Measurements from ENCODE around the gene FUZ.
A peak's percentile ranks its signal among the peaks of the same experiment; 100 is the strongest.

The FUZ gene, protein sequence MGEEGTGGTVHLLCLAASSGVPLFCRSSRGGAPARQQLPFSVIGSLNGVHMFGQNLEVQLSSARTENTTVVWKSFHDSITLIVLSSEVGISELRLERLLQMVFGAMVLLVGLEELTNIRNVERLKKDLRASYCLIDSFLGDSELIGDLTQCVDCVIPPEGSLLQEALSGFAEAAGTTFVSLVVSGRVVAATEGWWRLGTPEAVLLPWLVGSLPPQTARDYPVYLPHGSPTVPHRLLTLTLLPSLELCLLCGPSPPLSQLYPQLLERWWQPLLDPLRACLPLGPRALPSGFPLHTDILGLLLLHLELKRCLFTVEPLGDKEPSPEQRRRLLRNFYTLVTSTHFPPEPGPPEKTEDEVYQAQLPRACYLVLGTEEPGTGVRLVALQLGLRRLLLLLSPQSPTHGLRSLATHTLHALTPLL

DNA sequence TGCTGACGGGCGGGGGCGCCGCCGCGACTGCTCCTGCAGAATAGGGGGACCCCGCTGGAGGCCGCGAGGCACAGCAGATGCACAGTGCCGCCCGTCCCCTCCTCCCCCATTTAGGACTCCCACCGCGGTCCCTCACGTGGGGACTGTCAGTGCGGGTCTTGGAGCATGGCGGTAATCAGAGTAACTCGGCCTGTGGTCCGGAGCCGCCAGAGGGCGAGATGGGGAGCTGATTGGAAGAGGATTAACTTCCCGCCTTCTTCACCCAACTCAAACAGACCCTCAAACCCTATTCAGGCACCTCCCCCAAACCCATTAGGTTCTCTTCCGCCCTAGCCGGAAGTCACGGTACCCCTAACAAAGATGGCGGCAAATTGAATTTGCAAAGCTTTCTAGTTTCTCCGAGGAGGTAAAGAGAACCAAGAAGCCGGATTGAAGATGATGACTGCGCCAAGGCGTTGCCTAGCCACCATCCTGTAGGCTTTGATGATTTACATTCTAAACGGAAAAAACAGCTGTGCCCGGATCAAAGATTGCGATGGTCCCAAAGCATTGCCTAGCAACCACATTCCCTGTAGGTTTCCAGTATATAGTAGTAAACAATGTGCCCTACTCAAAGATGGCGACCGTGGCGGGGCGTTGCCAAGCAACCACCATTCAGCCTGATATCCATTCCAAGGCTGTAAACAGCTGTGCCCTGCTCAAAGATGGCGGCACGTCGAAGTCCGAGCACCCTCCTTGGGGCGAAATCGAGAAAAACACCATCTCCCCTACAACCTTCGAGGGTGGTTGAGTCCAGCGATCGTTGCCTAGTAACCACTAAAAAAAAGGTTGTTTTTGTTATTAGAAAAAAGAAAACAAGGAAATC is at the start of gene FUZ:
Gene FUZ, minus strand, starts transcription at position 296 of the 865 bp plus-strand sequence. Its CDS starts 186 bp downstream, at position 110.
- peak; percentile 100 for DNase-seq

DNA sequence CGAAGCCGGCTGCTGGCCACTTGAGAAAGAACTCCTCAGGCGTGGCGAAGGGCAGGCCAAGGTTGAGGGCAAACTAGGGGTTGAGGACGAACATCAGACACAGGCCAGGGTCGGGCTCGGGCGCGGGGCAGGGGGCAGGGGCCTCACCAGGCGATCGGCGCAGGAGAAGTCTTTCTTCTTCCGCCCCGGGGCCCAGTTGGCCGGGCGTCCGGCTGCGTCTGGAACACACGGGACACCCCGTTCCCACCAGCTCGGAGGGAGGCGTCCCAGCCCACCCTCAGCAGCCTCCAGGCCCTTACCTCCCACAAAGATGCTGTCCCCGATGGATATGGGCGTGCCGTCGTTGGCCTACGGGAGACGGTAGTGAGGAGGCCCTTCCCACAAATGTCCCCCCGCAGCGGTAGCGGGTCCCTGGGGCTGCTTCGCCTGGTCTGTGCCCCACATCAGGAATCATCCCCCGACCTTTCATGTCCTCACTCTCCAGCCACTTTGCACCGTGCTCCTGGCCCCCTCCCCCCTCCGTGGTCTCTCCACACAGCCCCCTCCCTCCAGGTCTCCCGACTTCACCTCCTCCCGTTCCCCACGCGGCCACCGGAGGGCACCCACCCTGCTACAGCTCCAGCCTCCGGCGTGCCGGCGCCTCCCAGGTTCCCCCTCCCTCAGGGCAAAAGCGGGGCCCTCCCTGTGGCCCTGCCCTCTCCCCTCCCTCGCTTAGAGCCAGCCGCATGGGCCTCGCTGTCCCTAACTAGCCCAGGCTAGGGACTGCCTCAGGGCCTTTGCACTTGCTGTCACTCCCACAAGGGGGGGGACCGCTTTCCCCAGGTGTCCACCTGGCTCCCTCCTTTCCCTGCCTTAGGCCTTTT is 49.5 kb upstream of the FUZ start:
- DNase-seq: no peak

DNA sequence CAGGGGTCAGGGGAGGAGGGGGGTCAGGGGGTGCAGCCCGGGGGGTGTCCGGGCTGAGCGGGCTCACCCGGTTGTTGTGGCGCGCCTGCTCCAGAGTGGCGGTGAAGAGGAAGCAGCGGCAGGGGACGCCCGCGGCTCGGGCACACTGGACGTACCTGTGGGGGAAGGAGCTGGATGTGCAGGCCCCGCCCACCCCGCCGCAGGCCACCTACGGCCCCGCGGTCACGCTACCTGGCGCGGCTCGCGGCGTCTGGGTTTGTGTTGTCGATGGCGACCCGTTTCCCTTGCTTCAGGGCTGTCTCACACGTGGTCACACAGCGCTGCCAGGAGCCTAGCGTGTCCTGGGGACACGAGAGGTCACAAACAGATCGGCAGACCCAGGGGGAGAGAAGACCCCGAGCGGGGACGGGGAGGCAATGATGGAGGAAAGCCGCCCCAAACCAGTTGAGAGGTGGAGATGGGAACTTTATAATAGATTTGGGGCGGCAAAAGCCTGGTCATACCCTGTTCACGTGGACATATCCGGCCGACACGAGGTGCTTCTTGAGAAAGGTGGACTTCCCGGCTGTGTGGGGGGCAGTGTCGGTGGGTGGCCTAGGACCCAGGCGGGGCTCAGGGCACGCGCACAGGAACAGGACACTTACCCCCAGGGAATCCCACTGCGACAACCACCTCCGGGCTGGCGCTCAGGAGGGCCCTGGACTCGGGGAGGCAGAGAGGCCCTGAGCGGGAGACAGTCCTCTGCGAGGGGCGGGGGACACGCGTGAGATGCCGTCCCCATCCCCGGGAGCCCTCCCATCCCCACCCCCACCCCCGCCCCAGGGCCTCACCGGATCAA is 48.7 kb upstream of the FUZ start:
- DNase-seq: no peak

DNA sequence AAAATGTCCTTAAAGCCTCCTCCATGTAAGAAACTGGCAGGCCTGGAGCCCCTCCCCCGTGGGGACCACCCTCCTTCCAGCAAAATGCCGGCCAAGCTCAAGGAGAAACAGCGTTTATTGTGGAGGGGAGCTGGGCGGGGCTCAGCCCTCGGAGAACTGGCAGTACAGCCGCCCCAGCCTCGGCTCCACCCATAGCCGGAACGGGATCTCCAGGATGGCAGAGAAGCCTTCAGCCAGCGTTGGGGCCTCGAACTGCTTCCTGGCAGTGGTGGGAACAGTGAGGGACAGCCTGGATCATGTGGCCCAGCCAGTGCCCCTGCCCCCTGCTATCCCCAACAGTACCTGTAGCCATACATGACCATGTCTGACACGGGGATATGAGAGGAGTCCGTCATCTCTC is 48.0 kb upstream of the FUZ start:
- DNase-seq: no peak

DNA sequence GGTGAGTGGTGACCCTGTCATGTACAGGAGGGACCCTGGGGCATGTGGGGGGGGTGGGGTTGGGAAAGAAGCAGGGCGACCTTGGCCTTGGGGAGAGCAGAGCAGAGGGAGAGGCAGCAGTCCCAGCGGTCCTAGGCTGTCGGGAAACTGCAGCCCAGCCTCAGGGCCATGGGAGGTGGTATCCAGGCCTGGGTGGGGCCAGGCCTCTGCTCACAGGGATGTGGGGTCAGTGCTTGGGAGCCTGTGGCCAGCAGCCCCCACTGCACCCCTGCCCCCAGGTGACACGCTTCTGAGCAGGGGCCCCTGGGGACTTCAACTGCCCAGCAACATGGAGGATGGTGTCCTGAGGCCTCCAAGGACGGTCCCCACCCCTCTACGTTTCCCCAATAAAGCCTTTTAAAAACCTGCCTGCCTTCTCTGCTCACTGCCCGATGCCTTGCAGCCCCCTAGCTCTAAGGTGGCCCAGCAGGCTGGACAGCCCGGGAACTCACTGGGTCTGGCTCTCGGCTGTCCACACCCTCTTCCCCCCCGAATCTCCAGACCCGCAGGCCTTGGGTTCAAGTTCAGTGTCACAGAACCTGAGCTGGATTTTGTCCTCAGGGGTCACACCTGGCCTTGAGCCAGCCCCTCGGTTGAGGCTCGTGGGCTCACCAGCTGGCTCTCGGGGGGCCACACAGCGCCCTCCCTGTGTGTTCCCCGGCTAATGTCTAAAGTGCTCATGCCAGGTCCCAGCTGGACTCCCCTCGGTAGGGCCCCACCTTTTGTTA is 47.4 kb upstream of the FUZ start:
- no peak for DNase-seq

DNA sequence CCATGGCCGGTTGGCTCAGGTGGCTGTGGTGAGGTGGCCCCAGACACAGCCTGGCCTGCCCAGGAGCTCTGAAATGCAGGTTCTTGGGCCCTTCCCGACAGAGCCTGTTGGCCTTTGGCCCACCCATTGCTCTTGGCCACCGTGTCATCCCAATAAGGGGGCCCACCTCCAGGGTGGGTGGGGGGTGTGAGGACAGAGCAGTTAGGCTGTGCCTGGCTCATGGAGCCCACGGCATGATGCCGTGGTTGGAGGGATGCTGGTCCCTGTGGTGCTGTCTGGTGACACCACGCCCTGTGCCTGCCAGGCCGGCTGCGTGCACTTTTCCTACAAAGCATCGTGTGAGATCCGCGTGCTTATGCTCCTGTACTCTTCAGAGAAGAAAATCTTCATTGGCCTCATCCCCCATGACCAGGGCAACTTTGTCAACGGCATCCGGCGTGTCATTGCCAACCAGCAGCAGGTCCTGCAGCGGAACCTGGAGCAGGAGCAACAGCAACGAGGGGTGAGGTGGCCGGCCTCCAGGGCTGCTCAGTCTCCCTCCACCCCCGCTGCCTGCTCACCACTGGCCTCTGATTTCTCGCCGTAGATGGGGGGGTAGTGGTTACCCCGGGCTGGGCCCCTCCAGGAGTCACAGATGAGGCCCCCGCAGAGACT is 46.7 kb upstream of the FUZ start:
- DNase-seq: no peak

DNA sequence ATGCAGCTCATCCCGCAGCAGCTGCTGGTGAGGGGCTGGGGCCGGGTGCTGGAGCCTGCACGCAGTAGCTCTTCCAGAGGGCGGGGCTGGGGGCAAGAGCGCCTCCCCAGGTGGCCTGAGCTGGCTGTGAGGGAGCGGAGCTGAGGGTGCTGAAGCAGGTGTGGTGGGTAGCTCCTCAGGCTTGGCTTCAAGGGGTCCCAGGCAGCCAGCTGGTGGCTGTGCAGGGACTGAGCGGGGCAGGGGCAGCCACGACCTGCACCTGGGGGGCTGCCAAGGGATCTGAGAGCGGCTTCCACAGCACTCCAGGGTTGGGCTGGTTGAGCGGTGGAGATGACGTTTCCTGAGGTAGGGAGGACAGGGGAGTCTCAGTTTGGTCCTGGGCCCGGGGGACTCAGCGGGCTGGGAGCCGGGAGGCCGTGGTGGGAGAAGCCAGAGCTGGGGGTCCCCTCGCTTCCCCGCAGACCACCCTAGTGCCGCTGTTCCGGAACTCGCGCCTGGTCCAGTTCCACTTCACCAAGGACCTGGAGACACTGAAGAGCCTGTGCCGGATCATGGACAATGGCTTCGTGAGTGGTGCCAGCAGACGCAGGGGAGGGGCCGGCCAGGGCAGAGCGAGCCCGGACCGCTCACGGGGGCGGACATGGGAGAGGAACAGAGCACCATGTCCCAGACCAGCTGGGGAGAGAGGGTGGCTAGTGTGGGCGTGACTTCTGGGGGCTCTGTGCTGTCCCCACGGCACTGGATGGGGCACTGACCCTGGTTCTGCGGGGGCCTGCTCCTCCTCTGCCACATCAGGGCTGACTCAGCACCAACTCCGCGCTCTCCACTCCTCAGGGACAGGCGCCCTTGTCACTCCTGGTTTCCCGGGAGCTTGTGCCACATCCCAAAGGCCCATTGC is 45.2 kb upstream of the FUZ start:
- no peak for DNase-seq

DNA sequence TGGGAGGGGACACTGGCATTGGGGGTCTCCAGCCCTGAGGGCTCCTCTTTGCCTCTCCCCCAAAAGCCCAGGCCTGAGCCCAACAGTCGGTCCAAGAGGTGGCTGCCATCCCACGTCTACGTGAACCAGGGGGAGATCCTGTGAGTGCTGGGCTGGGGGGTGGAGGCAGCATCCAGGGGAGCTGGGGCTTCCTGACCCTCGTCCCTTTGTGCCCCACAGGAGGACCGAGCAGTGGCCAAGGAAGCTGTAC is 44.7 kb upstream of the FUZ start:
- no peak for DNase-seq

DNA sequence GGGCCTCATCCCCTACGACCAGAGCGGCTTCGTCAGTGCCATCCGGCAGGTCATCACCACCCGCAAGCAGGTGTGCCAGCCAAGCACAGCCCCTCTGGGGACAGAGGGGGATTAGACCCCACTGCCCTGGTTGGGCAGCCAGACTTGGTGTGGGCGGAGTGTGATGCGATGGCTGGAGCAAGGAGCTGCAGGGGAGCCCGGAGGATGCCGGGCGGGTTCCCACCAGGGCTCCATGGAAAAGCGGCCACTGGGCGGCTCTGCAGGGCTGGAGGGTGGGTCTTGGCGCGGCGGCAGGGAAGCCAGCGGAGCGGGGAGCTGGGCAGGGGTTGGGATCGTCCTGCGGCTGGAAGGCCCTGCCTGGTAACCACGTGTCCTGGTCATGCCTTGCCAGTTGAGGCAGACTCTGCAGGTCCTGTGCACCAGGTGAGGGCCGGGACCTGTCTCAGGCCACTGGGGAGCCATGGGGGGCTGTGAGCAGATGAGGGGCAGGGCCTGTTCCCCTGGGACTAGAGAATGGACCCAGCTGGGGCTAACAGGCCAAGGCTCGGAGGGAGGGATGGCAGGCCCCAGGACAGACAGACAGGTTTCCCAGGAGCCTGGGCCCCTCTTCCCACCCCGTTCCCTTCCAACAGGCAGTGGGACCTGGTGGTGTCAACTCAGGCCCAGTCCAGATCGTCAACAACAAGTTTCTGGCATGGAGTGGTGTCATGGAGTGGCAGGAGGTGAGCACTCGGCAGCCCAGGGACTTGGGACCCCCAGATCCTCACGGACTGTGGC is 44.2 kb upstream of the FUZ start:
- no peak for DNase-seq

DNA sequence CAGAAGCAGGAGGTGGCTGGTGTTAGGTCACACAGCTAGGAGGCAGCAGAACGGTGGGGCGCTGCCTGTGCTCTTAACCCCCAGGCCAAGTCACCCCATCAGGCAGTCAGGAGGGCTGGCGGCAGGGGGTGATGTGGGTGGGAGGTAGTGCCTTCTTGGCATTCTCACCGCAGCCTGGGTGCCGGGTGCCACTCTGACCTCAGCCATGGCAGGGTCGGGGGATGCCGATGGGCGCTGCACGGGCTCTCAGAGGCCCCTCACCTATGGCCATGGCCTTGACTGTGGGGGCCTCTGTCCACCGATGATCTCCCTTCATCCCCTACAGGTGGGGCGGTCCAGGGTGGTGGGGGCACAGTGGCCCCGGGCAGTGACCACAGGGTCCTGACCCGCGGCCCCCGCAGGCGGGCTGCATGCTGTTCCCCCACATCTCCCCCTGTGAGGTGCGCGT is 43.5 kb upstream of the FUZ start:
- no peak for DNase-seq

DNA sequence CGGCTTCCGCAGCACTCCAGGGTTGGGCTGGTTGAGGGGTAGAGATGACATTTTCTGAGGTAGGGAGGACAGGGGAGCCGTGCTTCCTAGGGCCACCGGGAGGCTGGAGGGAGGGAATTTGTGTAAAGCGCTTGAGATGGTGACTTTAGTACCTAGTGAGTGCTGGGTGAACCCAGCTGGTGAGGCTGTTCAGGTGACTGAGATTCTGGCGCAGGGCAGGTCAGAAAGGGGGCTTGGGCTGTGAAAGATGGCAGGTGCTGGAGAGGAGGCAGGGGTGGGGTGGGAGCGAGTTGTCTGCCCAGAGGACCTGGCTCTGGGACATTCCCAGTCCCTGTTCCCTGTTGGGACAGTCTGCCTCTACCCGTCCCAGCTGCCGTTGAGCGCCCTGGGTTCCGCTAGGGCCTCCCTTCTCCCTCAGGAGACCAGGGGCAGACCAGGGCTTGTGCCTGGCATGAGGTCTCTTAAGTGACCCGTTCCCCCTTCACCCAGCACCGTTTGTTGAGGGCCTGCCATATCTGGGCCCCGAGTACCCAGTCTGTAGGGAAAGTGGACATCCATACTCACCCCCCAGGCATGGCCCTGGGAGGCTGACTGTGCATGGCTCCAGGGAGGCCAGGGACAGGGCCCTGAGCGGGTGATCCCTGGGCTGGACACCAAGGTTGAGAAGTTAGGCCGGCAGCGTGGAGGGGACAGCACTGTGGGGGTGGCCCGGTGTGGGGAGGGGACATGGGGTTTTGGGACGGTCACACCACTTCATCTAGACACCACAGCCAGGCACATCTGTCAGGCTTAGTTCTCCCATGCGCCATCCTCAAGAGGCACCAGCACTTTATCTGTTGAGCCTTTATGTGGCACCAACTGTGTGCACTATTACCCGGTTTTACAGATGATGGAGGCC is 42.8 kb upstream of the FUZ start:
- DNase-seq: no peak

DNA sequence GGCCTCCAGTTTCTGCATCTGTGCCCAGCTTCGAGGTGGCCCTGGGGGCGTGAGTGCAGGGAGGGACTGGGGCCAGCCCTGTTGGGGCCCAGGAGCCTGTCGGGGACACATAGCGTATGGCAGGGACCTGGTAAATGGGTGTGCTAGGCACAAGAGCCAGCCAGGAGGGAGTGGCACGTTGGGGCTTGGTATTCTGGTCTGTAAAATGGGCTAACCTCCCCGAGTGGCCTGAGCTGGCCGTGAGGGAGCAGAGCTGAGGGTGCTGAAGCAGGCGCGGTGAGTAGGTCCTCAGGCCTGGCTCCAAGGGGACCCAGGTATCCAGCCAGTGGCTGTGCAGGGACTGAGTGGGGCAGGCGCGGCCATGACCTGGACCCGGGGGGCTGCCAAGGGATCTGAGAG is 42.2 kb upstream of the FUZ start:
- DNase-seq: no peak

DNA sequence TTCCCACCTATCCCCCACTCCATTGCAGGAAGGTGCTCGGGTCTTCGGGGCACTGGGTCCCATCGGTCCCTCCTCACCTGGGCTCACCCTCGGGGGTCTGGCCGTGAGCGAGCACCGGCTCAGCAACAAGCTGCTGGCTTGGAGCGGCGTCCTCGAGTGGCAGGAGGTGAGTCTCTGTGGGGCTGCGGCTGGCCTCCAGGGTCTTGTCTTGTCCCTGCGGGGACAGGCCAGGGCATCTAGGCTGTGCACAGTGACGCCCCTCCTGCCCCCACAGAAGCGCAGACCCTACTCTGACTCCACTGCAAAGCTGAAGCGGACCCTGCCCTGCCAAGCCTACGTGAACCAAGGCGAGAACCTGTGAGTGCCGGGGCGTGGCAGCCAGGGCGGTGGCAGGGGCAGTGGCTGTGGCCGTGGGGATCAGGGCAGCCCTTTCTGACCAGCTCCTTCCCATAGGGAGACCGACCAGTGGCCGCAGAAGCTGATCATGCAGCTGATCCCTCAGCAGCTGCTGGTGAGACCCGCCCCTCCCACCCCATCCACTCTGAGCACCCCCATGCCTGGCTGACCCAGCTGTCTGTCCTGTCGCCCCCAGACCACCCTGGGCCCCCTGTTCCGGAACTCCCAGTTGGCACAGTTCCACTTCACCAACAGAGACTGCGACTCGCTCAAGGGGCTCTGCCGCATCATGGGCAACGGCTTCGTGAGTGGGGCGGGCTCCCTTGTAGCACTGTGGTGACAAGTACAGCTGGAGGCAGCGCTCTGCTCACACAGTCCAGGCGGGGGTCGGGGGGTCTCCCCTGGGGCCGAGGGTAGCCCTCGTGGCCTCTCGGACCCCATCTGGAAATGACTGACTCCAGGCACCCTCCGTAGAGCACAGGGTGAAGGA is 41.5 kb upstream of the FUZ start:
- DNase-seq: no peak

DNA sequence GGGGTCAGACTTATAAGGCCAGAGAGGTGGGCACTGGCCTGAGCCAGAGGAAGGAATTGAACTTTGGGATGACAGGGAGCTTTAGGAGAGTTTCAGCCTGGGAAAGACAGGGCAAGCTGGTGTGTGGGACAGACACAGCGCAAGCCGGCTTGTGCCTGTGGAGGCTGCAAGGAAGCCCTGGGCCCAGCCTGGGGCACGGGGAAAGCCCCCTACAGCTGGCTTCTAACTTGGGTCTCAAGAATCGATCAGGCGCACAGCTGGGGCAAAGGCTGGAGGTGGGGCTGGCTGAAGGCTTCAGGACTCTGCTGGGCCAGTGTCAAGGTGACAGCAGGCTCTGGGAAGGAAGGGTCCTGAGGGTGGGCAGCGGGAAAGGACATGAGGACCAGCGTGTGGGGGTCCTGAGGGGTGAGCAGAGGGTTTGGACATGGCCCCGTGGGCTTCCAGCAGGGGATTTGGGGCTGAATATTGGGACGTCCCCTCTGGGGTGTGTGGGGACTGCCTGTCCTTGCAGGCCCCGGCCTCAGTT is 40.8 kb upstream of the FUZ start:
- no peak for DNase-seq

DNA sequence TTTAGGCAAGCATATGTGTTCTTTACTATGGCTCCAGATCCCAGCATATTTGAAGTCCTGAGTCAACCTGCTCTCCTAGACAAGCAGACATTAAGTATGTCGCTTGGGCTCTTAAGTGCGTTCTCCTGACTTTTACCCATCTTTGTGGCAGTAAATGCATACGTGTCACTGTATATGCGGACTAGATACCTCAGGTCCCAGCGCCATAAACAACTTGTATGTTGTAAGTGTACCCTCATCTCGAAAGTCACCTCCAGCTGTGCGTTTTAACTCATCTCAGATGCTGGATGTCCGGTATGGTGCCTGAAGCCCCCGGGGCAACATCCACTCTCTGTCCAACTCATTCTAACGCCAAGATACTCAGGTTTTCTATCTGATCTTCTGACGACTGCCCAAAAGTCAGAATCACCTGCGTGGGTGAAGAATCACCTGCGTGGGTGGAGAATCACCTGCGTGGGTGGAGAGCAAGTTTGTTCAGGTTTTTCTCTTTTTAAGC is 39.6 kb upstream of the FUZ start:
- no peak for DNase-seq

DNA sequence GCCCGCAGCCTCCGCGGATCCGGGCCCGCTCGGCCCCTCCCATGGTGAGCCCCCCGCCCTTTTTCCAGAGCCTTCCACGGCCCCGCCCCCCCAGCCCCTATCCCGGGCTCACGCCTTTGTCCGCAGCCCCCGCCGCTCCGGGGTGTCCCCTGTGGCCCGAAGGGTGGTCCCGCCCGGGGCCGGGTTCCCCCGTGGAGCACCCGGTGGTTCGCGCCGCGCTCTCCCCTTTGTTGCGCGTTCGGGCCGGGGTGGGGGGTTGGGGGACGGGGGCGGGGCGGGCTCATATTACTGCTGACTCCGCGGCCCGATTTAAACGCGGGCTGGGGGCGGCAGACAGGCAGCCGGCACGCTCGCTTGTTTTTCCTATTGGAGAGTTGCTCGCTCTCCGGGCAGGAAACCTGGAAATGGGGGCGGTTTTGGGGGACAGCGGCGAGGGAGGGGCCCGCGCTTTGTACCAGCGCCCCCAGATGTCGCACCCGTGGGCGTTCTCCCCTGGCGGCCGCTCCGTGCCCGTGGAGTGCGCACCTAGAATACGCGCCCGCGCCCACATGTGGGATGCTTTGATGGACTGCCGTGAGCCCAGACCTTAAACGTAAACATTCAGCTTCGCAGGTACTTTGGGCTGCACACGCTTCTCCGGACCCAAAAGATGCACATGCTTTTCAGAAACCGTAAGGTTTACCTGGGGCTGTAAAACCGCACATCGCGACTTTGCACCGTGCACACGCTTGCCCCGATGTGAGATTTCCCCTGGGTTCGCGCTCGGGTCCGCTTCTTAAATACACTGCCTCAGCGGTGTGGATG is 38.6 kb upstream of the FUZ start:
- peak; percentile 27 for DNase-seq

Measured in CD4-positive, alpha-beta T cell treated with Interleukin-4 for 4 hours (primary cell).